Measurements from ENCODE around the gene CD274.

CD274 gene

GRCh38 chr9:5500441-5501235 lies 50.3 kb downstream of the CD274 start:
- peak; percentile 76 for DNase-seq

- peak; percentile 6 for DNase-seq
Observed at GRCh38 chr9:5502553-5502952, 52.2 kb downstream of the CD274 start.

DNA sequence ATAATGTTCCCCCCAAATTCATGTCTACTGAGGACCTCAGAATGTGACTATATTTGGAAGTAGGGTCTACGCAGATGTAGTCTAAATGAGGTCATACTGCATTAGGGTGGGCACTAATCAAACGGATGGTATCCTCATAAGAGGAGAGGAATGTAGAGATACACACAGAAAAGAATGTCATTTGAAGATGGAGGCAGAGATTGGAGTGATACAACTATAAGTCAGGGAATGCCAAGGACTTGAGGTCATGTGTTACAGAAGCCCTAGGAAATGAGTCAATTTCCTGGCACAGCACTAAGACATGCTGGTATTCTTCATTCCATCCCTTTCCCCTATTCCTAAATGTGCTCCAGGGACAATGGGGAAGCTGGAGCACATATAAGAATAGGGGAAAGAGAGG lies 59.2 kb downstream of the CD274 start:
- no peak for DNase-seq

DNA sequence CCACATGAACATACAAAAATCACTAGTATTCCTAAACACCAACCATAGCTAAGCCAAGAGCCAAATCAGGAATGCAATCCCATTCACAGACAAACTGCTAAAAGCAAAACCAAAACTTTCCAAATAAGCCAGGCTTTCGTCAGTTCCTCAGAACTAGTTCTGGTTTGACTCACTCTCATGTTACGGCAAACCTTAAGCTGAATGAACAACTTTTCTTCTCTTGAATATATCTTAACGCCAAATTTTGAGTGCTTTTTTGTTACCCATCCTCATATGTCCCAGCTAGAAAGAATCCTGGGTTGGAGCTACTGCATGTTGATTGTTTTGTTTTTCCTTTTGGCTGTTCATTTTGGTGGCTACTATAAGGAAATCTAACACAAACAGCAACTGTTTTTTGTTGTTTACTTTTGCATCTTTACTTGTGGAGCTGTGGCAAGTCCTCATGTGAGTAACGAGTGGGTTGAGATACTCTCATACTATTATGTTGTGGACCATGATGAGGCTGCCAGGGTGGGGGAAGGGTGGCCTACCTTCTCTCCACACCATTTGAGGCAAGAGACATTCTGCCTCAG lies 60.1 kb downstream of the CD274 start, which contains the start of gene PDCD1LG2:
TSS of gene PDCD1LG2 (plus strand) at position 172 of the 572 bp plus-strand sequence. CDS start 12,016 bp downstream, outside the sequence.
- no peak for DNase-seq

- no peak for DNase-seq
Observed at GRCh38 chr9:5510989-5511388, 60.6 kb downstream of the CD274 start.

DNA sequence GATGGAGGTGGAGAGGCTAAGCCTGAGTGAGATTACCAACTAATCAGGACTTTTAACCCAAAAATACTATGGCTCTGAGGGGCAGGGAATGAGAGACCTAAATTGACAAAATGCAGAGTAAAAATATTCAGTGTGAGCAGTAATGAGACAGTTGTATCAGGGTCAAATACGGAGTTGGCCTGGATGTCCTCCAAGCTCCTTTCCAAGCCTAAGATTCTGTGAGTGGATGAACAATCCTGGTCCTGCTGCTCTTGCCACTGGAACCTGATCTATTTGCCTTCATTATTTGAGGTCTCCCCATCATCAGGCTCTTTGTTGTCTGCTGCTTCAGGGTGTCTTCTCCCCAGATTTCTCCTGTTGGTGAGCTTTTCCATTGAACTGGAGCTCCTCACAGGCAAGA lies 61.1 kb downstream of the CD274 start:
- no peak for DNase-seq

GRCh38 chr9:5511935-5512580 lies 61.7 kb downstream of the CD274 start:
- DNase-seq = no peak

- DNase-seq = no peak
Observed at GRCh38 chr9:5512658-5513452, 62.5 kb downstream of the CD274 start.

- DNase-seq = no peak
Observed at GRCh38 chr9:5513966-5514616, 63.7 kb downstream of the CD274 start.

GRCh38 chr9:5514617-5515260 lies 64.4 kb downstream of the CD274 start:
- no peak for DNase-seq

GRCh38 chr9:5515261-5515650 lies 64.9 kb downstream of the CD274 start:
- DNase-seq = no peak

DNA sequence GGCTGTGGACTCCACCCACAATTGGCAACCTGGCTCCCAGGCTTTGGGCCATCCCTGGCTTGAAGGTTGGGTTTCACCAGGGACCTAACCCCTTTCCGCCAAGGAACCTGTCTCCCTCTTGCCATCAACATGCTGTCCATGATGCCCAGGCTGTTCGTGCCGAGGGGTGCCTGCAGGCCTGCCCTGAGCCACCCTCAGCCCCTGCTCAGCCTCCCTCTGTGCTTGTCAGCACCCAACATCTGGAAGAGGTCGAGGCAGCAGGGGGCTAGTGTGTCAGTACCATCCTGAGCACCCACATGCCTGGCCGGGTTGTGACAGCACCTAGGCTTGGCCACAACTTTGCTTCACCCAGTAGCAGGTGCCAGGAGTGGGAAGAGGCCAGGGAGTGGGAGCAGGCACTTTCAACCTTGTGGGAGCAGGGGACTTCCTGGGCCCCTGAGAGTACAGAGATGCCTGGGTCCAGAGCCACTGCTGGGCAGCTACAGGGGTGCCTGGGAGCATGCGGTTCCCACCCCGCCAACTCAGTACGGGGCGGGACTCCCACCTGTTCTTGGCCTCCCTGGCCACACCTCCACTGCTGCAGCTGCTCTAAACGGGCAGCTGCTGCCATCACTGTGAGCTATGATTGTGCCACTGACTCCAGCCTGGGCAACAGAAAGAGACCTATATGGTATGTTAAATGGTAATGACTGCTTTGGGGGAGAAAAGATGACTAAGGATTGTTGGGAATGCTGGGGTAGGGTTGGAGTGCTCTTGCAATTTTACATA lies 66.3 kb downstream of the CD274 start:
- no peak for DNase-seq

GRCh38 chr9:5518171-5518936 lies 68.0 kb downstream of the CD274 start:
- DNase-seq = no peak

DNA sequence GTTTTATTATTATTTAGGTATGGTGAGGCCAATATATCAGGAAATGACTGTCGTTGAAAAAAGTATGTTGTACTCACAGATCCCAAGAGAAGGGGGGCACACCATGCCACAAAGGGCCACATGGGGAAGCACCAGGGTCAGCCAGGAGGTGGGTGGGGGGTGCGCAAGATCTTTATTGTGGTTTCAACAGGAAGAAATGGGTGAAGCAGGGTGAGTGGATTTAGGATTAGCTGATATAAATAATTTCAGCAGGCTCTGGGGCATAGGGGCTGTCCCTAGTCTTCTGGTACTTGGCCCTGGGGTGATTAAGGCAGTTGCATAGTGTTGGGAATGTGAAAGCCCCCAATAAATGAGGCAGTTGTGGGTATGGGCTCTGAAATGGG lies 68.6 kb downstream of the CD274 start:
- no peak for DNase-seq
